H9 (cell line): ENCODE measurements around the gene ATG5. TPM values are rescaled to one million over a fixed set of nuclear protein-coding genes. Genes with fewer than 3 reads are reported as not detected.

ENCODE experiments used
- DNase-seq: peaks from one replicate; pipeline ENCODE4 v3.0.0-alpha.2; 2017
- H2AFZ ChIP-seq: one replicate; pipeline ENCODE4 v1.6.1; 2013; ENCODE audit warnings: mild to moderate bottlenecking, low read length, control low read depth, moderate library complexity
- H2AK5ac ChIP-seq: 2 replicates; pipeline ENCODE4 v1.6.1; 2013; ENCODE audit warnings: low read length, control low read depth, mixed read lengths; ENCODE audit not compliant: insufficient read length
- H2BK120ac ChIP-seq: one replicate; pipeline ENCODE4 v1.6.1; 2013; ENCODE audit warnings: low read depth, mild to moderate bottlenecking, low read length, control low read depth, inconsistent platforms; ENCODE audit not compliant: poor library complexity, severe bottlenecking
- H2BK12ac ChIP-seq: 2 replicates; pipeline ENCODE4 v1.6.1; 2013; ENCODE audit warnings: low read length, control low read depth, mixed read lengths, low read depth; ENCODE audit not compliant: insufficient read length
- H2BK15ac ChIP-seq: 2 replicates; pipeline ENCODE4 v1.6.1; 2013; ENCODE audit warnings: low read depth, low read length, control low read depth
- H2BK20ac ChIP-seq: one replicate; pipeline ENCODE4 v1.6.1; 2013; ENCODE audit warnings: low read depth, mild to moderate bottlenecking, low read length, control low read depth, inconsistent platforms; ENCODE audit not compliant: poor library complexity, severe bottlenecking
- H2BK5ac ChIP-seq: 2 replicates; pipeline ENCODE4 v1.6.1; 2013; ENCODE audit warnings: low read length, control low read depth, mixed read lengths; ENCODE audit not compliant: insufficient read length
- H3K14ac ChIP-seq: 2 replicates; pipeline ENCODE4 v1.6.1; 2013; ENCODE audit warnings: low read length, control low read depth; ENCODE audit not compliant: insufficient read depth
- H3K18ac ChIP-seq: 2 replicates; pipeline ENCODE4 v1.6.1; 2013; ENCODE audit warnings: low read depth, mild to moderate bottlenecking, mixed read lengths, low read length, control low read depth; ENCODE audit not compliant: insufficient read length
- H3K23ac ChIP-seq: 2 replicates; pipeline ENCODE4 v1.6.1; 2013; ENCODE audit warnings: low read length, control low read depth, mixed read lengths, low read depth; ENCODE audit not compliant: insufficient read length
- H3K23me2 ChIP-seq: 2 replicates; pipeline ENCODE4 v1.6.1; 2013; ENCODE audit warnings: low read depth, mild to moderate bottlenecking, mixed read lengths, low read length, control low read depth; ENCODE audit not compliant: insufficient read length, poor library complexity, severe bottlenecking
- H3K27ac ChIP-seq: 2 replicates; pipeline ENCODE4 v1.5.1; 2013; ENCODE audit warnings: low read length, control low read depth, mixed read lengths, low read depth; ENCODE audit not compliant: insufficient read length
- H3K27me3 ChIP-seq: 2 replicates; pipeline ENCODE4 v1.6.1; 2013; ENCODE audit warnings: low read length, control low read depth, inconsistent platforms; ENCODE audit not compliant: insufficient read depth
- H3K4ac ChIP-seq: 2 replicates; pipeline ENCODE4 v1.6.1; 2013; ENCODE audit warnings: low read depth, mild to moderate bottlenecking, control low read depth, inconsistent platforms, low read length, moderate library complexity
- H3K4me1 ChIP-seq: 2 replicates; pipeline ENCODE4 v1.6.1; 2013; ENCODE audit warnings: low read length, control low read depth, inconsistent platforms; ENCODE audit not compliant: insufficient read depth
- H3K4me2 ChIP-seq: 2 replicates; pipeline ENCODE4 v1.6.1; 2013; ENCODE audit warnings: low read length, control low read depth, mixed read lengths; ENCODE audit not compliant: insufficient read length, insufficient read depth
- H3K56ac ChIP-seq: 2 replicates; pipeline ENCODE4 v1.6.1; 2013; ENCODE audit warnings: low read depth, mild to moderate bottlenecking, mixed read lengths, low read length, control low read depth; ENCODE audit not compliant: insufficient read length
- H3K79me1 ChIP-seq: 2 replicates; pipeline ENCODE4 v1.6.1; 2013; ENCODE audit warnings: low read depth, mild to moderate bottlenecking, moderate library complexity, low read length, control low read depth, inconsistent platforms; ENCODE audit not compliant: insufficient read depth, poor library complexity, severe bottlenecking
- H3K79me2 ChIP-seq: 2 replicates; pipeline ENCODE4 v1.6.1; 2013; ENCODE audit warnings: low read length, control low read depth, inconsistent platforms; ENCODE audit not compliant: insufficient read depth
- H3K9ac ChIP-seq: 2 replicates; pipeline ENCODE4 v1.6.1; 2013; ENCODE audit warnings: low read length, control low read depth, mixed read lengths; ENCODE audit not compliant: insufficient read length; ENCODE audit errors: extremely low read depth
- H3K9me3 ChIP-seq: one replicate; pipeline ENCODE4 v1.6.1; 2013; ENCODE audit warnings: low read depth, low read length, inconsistent platforms; ENCODE audit not compliant: control insufficient read depth
- H3T11ph ChIP-seq: one replicate; pipeline ENCODE4 v1.6.1; 2013; ENCODE audit warnings: mild to moderate bottlenecking, low read length, control low read depth, inconsistent platforms
- H4K20me1 ChIP-seq: one replicate; pipeline ENCODE4 v1.6.1; 2013; ENCODE audit not compliant: control insufficient read depth, insufficient read length, insufficient read depth
- H4K5ac ChIP-seq: 2 replicates; pipeline ENCODE4 v1.6.1; 2013; ENCODE audit warnings: low read depth, mild to moderate bottlenecking, mixed read lengths, low read length, control low read depth; ENCODE audit not compliant: insufficient read length
- H4K8ac ChIP-seq: replicated peaks from 2 replicates; pipeline ENCODE4 v1.6.1; 2013; ENCODE audit warnings: low read length, control low read depth, mixed read lengths, low read depth; ENCODE audit not compliant: insufficient read length
- H4K91ac ChIP-seq: 2 replicates; pipeline ENCODE4 v1.6.1; 2013; ENCODE audit warnings: low read depth, mild to moderate bottlenecking, moderate library complexity, mixed read lengths, low read length, control low read depth; ENCODE audit not compliant: insufficient read length
- H3K27ac Mint-ChIP-seq, 3 experiments: 2 replicates in 2 of 3; 3 replicates in 1 of 3; pipeline ENCODE4 v1.8.0; 2020 to 2021; ENCODE audit warnings: mixed read lengths in 3 of 3, mild to moderate bottlenecking in 1 of 3, moderate library complexity in 1 of 3
- H3K27me3 Mint-ChIP-seq: 2 replicates; pipeline ENCODE4 v1.8.0; 2021; ENCODE audit warnings: low read depth, mild to moderate bottlenecking, moderate library complexity, mixed read lengths
- H3K36me3 Mint-ChIP-seq, 3 experiments: 2 replicates in 2 of 3; 3 replicates in 1 of 3; pipeline ENCODE4 v1.8.0; 2020 to 2021; ENCODE audit warnings: low read depth in 3 of 3, mixed read lengths in 3 of 3; ENCODE audit not compliant: insufficient read depth in 1 of 3
- H3K4me1 Mint-ChIP-seq, 2 experiments: 2 replicates each; pipeline ENCODE4 v1.8.0; 2020; ENCODE audit warnings: mixed read lengths in 2 of 2
- H3K4me3 Mint-ChIP-seq, 2 experiments: 2 replicates in 1 of 2; 3 replicates in 1 of 2; pipeline ENCODE4 v1.8.0; 2020 to 2021; ENCODE audit warnings: mild to moderate bottlenecking in 2 of 2, mixed read lengths in 2 of 2, moderate library complexity in 1 of 2
- H3K9me3 Mint-ChIP-seq, 2 experiments: 2 replicates in 1 of 2; 3 replicates in 1 of 2; pipeline ENCODE4 v1.8.0; 2020; ENCODE audit warnings: mild to moderate bottlenecking in 2 of 2, mixed read lengths in 2 of 2, moderate library complexity in 1 of 2
- CTCF ChIP-seq: fragments of 200-600 bp; sonication (generic); conservative IDR thresholded peaks from 3 replicates; pipeline ENCODE4 v1.8.0; 2021; ENCODE audit warnings: antibody characterized with exemption, mild to moderate bottlenecking
- WGBS: extraction: QIAGEN DNeasy Blood & Tissue Kit; methylation state at CpG from one replicate; pipeline ENCODE4 v1.1.7; 2013; ENCODE audit warnings: missing lambda C conversion rate, low lambda C conversion rate, mixed read lengths; ENCODE audit not compliant: insufficient read length; ENCODE audit errors: extremely low coverage; 5-methylcytosine and 5-hydroxymethylcytosine counted together
- total RNA-seq: library from RNA; stranded (reverse); gene quantifications from 2 replicates; pipeline ENCODE4 v1.2.1, GENCODE V29; 2021

ATG5 gene
- total RNA-seq, 1 experiment from 2014 or later = 36.7 TPM

- Histone ChIP-seq H3K56ac (no peak overlapping the region), H3K79me2 (no peaks in the 10 kb centered on the region), H3K4me2 (no peak overlapping the region), H3K79me1 (no peaks in the 10 kb centered on the region), H4K91ac (no peak overlapping the region), H2BK5ac (no peak overlapping the region), H3K27ac (no peak overlapping the region), H3K23me2 (no peaks in the 10 kb centered on the region), H2BK20ac (no peak overlapping the region), H4K20me1 (no peaks in the 10 kb centered on the region), H3K27me3 (no peaks in the 10 kb centered on the region; the same call in 1 of the 2 replicates), H2AFZ (no peak overlapping the region), H4K5ac (no peak overlapping the region), H3K18ac (no peak overlapping the region), H3K14ac (no peak overlapping the region), H3T11ph (no peak overlapping the region), H3K23ac (no peak overlapping the region), H3K9me3 (no peaks in the 10 kb centered on the region), H2AK5ac (no peak overlapping the region), H2BK15ac (no peak overlapping the region), H2BK12ac (no peak overlapping the region), H3K4me1 (peaks cover 2% of the 10 kb centered on the region; the same call in 1 of the 2 replicates), H4K8ac (no peak overlapping the region), H3K9ac (no peak overlapping the region), H3K4ac (no peak overlapping the region), H2BK120ac (no peak overlapping the region)
- no peak for DNase-seq
- WGBS = no CpG with 5 or more reads among the region's 5 CpGs
- Mint-ChIP-seq H3K27me3 (peaks cover 8% of the 10 kb centered on the region), H3K9me3 (no peaks in the 10 kb centered on the region; a peak in 1 of 5 replicates), H3K36me3 (no peaks in the 10 kb centered on the region; a peak in 2 of 7 replicates), H3K4me1 (peaks cover 37 to 44% of the 10 kb centered on the region in 2 experiments), H3K27ac (no peak overlapping the region; a peak in 1 of 7 replicates), H3K4me3 (no peak overlapping the region)
- no peak for TF ChIP-seq CTCF
These were observed 156.0 kb downstream of the ATG5 start for GRCh38 chr6:106169517-106169916.
